HG02938 (cell line): ENCODE results near the gene FHIT.
"Not testable (repeated sequence)": the region's sequence is repeated elsewhere in the genome, so short reads cannot be mapped to it uniquely, and the experiment has no call there.

Source experiments
- ATAC-seq: cut with Tn5 transposase; IDR thresholded peaks from one replicate; pipeline ENCODE4 v1.9.1; 2021; ENCODE audit warnings: mild to moderate bottlenecking, moderate library complexity; ENCODE audit not compliant: unreplicated experiment

The FHIT gene

DNA sequence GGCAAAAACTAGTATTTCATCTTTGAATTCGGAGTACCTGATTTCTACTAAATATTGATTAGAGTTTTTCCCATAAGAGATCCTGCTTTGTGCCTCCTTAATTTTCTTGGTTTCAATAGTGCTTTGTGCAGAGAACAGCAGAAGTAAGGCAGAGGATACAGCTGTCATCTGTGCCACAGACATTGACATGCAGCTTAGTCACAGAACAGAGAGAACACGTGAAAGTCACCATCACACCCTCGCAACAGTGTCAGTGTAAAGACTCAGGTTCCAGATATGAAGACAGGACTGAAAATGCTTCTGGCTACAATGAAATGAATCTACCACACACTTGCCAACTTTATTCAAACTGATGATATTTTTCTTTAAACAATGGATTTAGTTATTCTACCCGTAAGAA, 1258.7 kb downstream of the FHIT start:
- no peak for ATAC-seq

DNA sequence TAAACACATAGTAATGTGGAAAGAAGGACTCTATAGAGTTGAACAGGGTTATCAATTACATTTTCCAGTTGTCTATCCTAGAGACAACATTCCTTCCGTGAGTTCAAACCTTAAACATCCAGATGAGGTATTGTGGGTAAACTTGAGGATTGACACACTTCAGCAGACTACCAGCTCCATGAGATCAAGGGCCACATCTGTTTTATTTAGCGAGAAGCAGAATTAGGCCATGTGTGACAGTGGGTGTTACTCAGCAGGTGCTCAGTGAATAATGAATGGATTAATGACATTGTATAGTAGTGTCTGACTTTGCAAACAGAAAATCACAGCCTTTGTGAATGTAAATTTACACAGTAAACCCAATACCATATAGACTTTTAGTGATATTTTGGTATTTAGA, 1260.3 kb downstream of the FHIT start:
- ATAC-seq, result no peak

DNA sequence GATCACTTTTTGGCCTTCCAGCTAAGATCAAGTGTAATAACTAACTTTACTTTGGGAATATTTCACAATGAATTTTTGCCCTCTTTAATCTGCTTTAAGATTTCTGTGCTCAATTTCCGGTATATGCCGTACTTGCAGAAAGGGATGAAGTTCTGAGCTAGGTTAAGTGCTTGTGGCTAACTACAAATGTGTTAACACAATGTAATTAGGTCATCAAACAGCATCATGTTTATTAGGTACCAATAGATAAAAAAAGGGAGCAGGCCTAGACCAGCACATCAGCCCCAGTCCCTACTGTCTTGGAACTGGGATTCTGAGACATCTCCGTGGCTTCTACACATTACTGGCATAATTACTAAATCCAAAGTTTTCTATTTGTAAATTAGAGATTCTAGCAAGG, 1268.7 kb downstream of the FHIT start:
- no peak for ATAC-seq

DNA sequence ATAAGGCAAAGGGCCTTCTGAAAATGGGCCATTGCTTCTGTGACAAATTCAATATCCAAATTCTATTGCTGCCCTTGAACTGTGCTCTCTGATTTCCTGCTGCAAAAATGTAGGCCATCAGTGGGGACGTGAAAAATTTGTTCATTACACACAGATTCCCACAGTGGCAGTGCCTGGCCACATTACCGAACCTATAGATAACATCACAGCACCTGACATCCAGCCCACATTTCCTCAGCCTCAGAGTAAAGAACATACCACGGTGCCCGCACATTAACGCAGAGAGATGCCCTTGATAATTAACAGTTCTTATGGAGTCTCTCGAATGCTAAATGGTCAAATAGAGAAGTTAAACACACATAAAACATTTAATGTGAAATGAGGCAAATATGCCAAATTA, 1269.9 kb downstream of the FHIT start:
- no peak for ATAC-seq

DNA sequence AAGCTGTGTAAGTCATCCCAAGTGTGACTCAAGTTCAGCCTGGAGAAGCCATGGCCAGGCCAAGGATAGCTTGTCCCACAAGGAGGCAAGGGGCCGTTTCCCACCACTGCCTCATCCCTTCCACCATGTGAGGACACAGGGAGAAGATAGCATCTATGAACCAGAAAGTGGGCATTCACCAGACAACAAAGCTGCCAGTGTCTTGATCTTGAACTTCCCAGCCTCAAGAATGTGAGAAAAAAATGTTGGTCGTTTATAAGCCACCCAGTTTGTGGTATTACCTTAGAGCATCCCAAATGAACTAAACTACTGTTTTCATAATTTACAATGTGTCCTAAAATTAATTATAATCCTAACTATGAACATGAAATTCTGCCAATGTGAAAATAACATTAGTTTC, 1270.7 kb downstream of the FHIT start:
- no peak for ATAC-seq

DNA sequence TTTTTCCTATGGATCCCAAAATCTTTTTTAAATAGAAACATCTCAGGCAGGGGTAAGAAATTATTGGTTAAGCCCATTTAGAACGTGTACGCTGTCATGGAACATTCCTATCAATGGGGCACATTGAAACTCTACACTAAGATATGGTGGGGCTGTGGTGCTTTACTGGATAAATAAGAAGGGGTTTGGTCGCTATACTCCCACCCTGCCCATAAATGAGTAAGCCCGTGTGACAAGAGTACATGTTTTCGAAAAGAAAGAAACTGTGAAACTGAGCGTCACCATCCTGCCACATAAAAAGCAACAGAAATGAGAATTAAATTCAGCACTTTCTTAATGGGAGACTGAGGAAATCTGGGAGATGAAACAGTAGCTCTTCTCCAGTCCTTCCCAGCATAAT, 1271.7 kb downstream of the FHIT start:
- ATAC-seq, result no peak

DNA sequence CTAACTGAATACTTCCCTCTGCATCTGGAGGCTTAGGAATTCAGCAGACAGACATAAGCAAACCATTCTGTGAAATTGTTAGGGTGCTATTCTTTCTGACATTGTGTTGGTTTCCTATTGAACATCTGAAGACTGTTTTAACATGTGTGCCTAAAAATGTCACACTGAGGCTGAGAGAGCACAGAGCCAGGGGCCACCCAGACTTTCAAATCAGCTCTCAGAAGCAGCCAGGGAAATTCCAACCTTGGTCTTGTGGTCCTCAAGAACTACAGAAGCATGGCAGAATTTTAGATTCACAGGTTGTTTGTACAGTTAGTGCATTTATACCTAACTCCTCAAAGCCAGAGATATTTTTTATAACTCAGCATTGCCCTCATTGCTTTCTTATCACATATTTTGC, 1272.3 kb downstream of the FHIT start:
- ATAC-seq, result peak; percentile 85

DNA sequence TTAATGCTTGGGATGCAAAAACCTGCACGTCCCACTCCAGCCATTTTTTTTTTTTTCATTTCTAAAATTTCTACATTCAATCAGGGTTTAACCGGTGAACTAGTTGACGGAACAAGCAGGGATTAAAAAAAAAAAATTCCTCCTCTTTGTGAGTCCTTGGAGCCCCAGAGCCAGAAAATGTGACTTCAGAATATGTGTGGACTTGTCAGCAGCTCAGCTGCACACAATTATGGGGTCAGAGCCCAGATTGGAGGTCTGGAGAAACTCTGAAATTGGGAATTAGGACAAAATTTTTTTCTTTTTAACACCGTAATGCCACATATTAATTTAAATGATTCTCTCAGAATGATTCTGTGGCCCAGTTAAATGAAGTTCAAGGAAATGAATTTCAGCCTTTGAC, 1280.5 kb downstream of the FHIT start:
- no peak for ATAC-seq

DNA sequence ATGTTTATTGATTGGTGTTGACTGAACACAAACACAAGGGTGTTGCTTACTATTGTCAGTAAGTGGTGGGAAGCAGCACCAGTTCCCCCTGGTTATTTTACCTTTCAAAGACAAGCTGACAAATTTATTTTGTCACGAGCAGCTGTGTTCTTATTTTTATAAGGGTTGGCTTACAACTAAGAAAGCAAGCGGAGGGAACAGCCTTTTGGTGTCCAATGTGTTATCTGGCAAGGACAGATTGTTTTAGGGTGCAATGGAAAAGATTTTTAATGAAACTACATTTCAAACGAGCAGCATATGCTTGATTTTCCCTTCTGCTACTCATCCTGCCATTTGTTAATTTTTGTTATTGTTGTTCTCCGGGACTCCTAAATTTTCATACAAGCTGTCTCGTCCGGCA, 1280.9 kb downstream of the FHIT start:
- no peak for ATAC-seq

DNA sequence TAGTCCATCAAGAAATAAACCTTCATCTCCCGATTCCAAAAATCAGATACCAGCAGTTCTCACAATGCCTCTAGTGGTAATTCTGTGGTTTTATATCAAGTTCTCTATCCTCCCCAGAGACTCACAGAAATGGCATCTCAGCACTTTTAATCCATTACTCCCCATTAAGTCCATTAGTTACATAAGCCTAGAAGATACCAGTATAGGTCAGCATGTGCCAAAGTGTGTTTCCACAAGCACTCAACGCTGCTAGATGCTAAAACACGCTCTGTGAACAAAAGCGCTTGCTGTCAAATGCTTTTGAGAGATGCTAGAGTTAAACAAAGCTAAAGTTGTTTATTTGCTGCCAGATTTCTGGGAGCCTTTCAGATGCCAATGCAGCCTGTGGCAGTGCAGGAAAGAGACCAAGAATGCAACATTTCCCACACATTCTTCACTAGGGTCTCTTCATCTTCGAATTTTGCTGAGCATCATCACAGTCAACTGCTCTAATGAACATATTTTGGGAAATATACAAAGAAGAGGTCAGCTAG, 1282.7 kb downstream of the FHIT start:
- ATAC-seq, result no peak

DNA sequence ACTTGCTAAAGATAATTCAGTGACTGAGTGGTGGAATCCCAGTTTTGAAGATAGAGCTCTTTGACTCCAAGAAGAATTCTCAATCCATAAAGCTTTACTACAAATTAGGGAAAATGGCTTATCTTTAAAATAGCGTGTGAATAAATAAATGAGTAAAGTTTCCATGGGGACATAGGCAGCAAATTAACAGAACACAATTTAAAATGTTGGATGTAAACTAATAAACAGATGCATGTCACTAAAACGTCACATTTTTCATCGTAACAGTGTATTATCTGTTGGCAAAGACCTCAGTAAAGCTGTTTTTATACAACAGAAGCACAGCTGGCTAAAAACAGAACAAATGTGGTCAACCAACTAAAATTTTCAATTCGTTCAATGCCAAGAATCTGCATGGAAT, 1287.6 kb downstream of the FHIT start:
- no peak for ATAC-seq

DNA sequence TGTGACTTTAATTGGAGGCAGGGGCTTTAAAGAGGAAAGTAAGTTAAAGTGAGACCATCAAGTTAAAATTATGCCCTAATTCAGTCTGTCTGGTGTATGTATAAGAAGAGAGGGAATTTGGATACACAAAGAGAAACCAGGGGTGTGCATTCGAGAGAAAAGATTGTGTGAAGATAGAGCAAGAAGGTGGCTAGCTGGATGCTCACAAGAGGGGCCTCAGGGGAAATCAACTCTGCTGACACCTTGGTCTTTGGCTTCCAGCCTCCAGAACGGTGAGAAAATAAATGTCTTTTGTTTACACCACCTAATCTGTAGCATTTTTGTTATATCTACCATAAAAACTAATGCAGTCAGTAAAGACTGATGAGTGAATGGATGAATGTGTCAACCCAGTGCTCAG, 1294.1 kb downstream of the FHIT start:
- ATAC-seq, result no peak

DNA sequence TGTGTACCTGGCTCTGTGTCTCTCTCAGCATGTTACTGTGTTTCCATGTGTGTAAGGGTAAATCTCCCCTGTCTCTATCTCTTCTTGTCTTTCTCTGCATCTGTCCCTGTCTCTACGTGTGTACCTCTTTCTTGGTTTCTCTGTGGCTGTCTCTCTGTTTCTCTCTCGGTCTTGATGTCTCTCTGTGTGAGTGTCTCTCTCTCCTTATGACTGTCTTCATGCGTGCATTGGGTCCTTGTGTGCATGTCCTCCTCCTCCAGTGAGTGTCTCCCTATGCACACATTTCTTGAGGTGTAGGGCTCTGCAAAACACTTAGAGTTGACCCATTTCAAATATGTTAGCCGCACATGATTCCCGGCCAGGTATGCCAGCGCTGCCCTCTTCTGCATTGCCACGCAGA, 1298.1 kb downstream of the FHIT start:
- ATAC-seq, result no peak

DNA sequence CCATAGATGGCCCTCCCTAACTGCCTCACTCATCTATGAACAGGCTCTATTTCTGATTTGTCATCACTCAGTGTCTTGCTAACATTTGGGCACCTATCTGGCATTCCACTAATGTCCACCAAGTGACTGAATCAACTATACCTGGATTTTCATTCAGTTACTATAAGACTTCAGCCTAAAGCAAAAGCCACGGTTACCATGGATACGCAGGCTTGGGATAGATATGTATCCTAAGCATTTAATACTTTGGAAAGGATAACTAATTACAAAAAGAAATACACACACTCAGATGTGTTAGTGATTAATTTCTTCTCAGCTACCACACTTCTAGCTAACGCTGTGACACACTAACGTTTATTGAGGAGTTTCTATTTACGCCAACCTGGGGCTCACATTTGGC, 1301.9 kb downstream of the FHIT start:
- no peak for ATAC-seq

DNA sequence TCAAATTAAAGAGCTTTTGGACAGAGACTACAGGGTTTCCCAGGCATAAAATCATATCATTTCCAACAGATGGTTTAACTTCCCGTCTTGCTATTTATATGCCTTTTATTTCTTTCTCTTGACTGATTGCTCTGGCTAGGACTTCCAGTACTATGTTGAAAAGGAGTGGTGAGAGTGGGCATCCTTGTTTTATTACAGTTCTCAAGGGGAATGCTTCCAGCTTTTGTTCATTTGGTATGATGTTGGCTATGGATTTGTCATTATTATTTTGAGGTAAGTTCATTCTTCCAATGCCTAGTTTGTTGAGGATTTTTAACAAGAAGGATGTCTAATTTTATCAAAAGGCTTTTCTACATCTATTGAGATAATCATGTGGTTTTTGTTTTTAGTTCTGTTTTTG, 1304.9 kb downstream of the FHIT start:
- no peak for ATAC-seq

DNA sequence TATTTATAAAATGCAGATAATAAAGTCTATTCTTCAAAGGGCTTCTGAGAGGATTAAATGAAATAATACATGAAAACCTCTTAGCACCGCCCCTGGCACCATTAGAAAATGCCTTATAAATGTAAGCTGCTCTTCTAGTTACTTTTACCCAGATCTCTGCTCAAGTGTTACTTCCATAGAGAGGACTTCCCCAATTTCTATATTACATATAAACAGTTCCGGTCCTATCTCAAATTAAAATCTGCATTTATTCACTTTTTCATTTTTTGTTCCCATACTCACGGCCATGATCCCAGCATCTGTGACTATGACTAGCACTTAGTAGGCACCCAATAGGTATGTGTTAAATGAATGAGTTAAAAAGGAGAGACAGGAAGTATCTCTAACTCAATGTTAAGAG, 1310.5 kb downstream of the FHIT start:
- ATAC-seq, result no peak

DNA sequence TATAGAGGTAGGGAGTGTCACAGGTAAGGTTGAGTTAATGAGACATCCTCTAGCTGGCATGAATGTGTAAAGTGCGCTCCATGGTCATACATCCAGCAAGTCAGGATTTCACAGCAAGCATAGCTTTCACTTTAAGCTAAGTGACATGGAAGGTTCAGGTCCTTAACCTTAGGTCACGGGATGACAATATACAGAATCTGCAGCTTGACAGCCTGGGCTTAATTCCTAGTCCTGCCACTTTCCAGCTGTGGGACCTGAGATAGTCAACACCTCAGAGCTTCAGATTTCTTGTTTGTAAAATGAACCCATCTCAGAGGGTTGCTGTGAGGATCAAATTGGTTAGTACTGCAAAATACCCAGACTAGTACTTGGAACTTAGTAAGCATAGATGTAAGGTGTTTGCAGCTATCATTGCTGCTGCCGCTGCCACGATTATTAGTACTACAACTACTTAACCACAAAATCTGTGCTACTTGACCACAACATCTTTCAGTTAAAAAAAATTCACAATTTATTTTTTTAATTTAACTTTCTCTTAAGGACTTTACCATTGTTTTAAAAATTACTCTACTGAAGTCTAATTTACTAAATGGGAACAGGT, 1311.3 kb downstream of the FHIT start:
- no peak for ATAC-seq

DNA sequence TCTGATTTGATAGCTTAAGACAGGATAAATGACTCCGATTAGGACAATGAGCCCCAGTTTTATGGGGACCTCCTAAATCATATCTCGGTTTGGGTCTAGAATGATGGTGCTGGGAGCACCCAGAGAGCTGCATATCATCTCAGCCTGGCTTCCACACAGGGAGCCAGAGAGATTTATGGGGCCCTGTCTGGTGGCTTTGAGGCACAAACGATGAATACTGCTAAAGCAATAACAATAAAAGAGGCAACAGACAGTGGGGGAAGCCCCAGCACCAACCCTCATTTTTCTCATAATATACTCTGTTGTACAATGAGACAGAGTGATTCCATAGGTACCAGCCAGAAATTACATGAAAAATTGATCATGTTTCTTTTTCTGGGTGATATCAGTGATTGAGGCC, 1312.4 kb downstream of the FHIT start:
- no peak for ATAC-seq

DNA sequence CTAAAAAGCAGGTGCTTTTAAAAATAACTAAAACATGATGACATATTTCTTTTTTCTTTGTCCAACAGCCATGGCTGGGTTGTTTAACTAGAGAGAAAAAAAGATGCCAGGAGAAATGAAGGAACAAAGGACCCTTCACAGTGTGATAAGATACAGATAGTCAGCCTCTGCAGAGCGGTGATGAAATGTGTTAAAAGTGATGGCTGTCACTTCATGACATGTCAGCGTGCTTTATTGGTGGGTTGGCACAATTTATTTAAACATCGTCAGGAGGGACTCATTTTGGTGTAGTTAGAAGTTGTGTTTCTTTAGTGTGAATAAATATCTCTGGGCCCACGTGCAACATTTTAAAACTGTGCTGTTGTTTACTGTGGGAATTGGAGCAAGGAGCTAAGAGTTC, 1314.1 kb downstream of the FHIT start:
- ATAC-seq, result no peak

DNA sequence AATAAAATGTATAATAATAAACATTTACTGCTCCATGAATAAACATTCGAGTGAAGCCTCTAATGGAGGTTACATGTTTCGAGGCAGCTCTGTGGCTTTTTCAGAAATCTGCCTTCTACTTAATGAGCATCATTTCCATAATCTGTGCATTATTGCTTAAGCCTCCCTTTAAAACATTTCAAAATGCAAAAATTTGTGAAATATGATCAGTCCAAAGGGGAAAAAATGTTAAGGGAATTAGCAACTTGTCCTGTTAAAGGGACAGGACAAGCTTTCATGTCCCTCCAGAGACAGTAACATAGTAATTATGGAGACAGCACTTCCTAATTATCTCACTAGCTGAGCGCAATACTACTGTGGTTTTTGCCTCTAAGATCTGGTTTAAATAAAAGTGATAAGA, 1314.8 kb downstream of the FHIT start:
- ATAC-seq, result no peak

DNA sequence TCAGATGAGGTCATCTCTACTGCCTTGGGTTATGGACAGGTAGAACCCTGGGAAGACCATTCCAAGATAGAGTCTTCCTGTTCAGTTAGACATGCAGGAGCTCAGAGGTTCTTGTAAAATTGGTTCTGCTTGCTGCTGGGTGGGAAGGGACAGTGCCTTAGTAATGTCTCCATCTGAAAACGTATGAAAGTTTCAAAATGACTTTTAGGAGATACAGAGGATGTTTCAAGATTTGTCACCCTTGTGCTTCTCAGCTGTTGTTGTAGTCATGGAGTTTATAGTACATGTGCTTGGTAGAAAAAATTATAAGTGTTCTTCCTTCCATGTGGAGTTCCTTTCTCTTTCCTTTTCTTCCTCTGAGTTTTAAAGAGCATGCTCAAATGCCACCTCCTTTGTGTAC, 1316.2 kb downstream of the FHIT start:
- ATAC-seq, result peak; percentile 97

DNA sequence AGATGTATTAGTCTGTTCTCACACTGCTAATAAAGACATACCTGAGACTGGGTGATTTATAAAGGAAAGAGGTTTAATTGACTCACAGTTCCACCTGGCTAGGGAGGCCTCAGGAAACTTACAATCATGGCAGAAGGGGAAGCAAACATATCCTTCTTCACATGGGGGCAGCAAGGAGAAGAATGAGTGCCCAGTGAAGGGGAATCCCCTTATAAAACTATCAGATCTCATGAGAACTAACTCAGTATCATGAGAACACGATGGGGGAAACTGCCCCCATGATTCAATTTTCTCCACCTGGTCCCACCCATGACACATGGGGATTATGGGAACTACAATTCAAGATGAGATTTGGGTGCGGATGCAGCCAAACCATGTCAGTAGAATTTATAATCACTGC, 1316.7 kb downstream of the FHIT start:
- ATAC-seq, result not testable (repeated sequence)

DNA sequence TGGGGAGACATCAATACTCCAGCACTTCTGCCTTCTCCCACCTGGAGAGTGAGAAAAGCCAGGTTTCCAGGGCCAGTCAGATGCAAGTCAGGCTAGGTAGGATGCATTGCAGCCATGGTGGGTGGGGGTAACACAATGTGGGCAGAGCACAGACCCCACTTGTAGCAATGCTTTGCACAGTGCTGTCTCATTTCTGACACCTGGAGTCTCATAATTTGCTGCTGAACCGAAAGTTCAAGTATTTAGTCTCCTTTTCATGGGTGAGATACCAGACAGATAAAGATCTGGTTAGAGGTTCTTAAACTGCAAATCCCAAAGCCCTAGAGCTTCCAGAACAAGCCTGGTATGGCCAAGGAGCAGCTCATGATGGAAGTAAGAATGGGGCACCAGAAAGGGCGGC, 1321.1 kb downstream of the FHIT start:
- ATAC-seq, result no peak
